HUES6 (cell line): Measurements from ENCODE around the gene RFX1.
"Not testable (repeated sequence)": the region's sequence is repeated elsewhere in the genome, so short reads cannot be mapped to it uniquely, and the experiment has no call there.

Source experiments
- H3K27ac ChIP-seq: 2 replicates; pipeline ENCODE4 v1.7.0; 2013; ENCODE audit warnings: low read depth, mild to moderate bottlenecking, low read length, inconsistent platforms
- H3K27me3 ChIP-seq: 2 replicates; pipeline ENCODE4 v1.6.1; 2013; ENCODE audit warnings: low read length; ENCODE audit not compliant: control insufficient read depth, insufficient read depth
- H3K36me3 ChIP-seq: 2 replicates; pipeline ENCODE4 v1.6.1; 2013; ENCODE audit warnings: low read length; ENCODE audit not compliant: control insufficient read depth, insufficient read depth
- H3K4me1 ChIP-seq: 2 replicates; pipeline ENCODE4 v1.6.1; 2013; ENCODE audit warnings: low read length; ENCODE audit not compliant: control insufficient read depth, insufficient read depth
- H3K4me3 ChIP-seq: 2 replicates; pipeline ENCODE4 v1.5.1; 2013; ENCODE audit warnings: low read depth, low read length
- H3K9ac ChIP-seq: one replicate; pipeline ENCODE4 v1.6.1; 2013; ENCODE audit warnings: mild to moderate bottlenecking, low read length
- H3K9me3 ChIP-seq: 2 replicates; pipeline ENCODE4 v1.6.1; 2013; ENCODE audit warnings: low read depth, low read length; ENCODE audit not compliant: control insufficient read depth, insufficient read depth

RFX1 gene

DNA sequence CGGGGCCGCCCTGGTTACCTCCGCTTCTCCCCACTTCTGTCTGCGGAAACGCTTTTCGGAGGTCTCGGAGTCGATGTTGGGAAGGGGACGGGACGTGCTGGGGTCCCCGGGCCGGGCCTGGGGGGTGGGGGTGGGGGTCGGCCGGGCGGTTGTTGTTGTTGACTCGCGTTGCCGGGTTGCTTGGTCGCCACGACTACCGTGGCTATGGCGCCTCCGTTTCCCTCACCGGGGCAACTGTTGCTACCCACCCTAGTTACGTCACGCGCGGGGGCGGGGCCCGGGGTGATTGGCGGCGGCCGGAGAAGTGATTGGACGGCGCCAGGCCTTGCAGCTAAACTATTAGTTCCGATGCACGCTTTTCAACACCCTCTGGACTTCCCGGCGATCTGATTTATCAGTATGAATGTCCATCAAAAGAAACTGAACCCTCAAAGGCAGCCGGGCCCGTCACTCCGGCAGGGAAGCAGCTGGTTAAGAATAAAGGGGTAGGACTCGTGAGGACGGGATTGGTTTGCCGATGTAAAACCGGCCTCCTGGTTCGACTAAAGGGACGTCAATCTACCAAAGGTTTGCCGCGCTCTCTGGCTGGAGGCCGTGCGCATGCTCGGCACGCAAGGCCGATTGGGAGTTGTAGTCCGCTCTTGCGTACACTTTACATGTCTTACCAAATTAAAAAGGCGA is at the start of gene RFX1:
RFX1 (minus strand) TSS at position 236 of the 681 bp plus-strand sequence. CDS start 12,477 bp downstream, outside the sequence.
- Histone ChIP-seq H3K27ac (peak within 1 kb of the TSS; percentile 56), H3K36me3 (no peaks in the 10 kb centered on the region), H3K9me3 (no peaks in the 10 kb centered on the region), H3K4me3 (peak within 1 kb of the TSS; percentile 60), H3K9ac (peak within 1 kb of the TSS; percentile 56), H3K4me1 (0 out of 2 replicates have a peak, but pooled peaks cover 4% of the 10 kb centered on the region), H3K27me3 (no peaks in the 10 kb centered on the region)

DNA sequence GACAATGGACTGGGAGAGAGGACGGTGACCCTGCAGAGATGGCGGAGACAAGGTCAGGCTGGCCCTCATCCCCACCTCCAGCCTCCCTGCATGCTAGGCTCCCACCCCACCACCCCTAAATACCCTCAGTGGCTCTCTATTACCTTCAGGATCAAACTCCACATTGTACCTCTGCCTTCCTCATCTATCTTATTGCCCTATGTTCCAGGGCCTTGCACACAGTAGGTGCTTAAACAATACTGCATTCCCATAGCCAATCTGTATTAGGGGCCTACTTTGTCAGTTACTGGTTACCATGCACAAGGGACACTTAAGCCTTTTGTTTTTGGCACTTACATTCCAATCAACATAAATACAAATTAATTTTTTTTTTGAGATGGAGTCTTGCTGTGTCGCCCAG is 49.3 kb upstream of the RFX1 start:
- Histone ChIP-seq H3K9me3 (no peaks in the 10 kb centered on the region), H3K9ac (no peak overlapping the region), H3K4me3 (no peak overlapping the region), H3K27ac (no peak overlapping the region), H3K27me3 (peaks cover 22% of the 10 kb centered on the region), H3K4me1 (peaks cover 5% of the 10 kb centered on the region; the same call in 1 of the 2 replicates), H3K36me3 (peaks cover 9% of the 10 kb centered on the region)

DNA sequence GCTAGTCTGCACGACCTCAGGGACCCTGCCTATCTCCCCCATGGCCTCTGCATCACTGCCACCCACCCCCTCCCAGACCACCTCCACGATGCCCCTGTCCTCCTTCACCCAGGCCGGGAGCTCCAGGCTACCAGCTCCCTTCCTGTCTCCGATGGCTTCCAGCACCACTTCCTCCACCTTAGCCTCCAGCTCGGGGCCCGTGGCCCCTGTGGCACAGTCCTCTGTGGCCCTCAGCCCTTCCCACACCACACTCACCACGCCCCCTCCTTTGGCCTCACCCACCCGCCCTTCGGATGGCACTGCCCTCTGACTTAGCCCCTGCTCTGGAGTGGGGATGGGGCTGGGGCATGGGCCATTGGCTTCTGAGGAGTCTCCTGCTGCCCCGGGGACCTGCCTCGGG is 48.6 kb upstream of the RFX1 start:
- peaks cover 5% of the 10 kb centered on the region; the same call in 1 of the 2 replicates for H3K4me1 ChIP-seq
- no peak overlapping the region for H3K27ac ChIP-seq
- H3K36me3 ChIP-seq: peaks cover 10% of the 10 kb centered on the region
- H3K9ac ChIP-seq: no peak overlapping the region
- H3K9me3 ChIP-seq: no peaks in the 10 kb centered on the region
- H3K4me3 ChIP-seq: no peak overlapping the region
- peaks cover 18% of the 10 kb centered on the region for H3K27me3 ChIP-seq

DNA sequence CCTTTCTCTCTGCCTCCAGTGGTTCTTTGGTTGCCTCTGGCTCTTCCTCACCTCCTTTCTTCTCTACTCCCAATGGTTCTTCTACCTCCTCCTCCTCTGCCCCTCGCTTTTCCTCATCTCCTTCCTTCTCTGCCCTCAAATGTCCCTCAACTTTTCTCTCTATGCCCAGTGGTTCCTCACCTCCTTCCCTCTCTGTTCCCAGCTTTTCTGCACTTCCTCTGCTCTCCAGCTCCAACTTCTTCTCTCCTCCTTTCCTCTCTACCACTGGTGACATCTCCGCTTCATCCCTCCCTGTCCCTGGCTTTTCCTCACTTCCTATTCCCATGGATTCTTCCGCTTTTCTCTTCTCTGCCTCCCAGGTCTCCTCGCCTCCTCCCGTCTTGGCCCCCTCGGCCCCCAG is 48.0 kb upstream of the RFX1 start:
- Histone ChIP-seq H3K27ac (no peak overlapping the region), H3K36me3 (peaks cover 10% of the 10 kb centered on the region), H3K4me1 (peaks cover 5% of the 10 kb centered on the region; the same call in 1 of the 2 replicates), H3K4me3 (no peak overlapping the region), H3K9ac (no peak overlapping the region), H3K9me3 (no peaks in the 10 kb centered on the region), H3K27me3 (peaks cover 12% of the 10 kb centered on the region)

DNA sequence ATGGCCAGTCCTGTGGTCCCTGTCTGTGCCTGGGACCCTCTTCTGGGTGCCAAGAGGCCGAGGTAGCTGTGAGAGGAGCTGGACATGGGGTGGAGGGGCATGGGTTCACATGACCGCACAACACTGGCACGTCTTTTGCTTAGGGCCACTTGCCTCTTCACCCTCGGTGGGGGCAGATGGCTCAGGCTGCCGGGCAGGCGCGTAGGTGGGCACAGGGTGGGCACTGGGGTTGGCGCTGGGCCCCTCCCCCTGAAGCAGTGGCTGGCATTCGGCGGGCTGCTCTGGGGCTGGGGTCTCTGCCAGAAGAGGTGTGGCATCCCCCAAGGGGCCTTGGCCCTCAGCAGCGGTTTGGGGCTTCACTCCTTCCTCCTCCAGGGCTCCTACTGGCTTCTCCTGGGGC is 47.4 kb upstream of the RFX1 start:
- peaks cover 7% of the 10 kb centered on the region for H3K27me3 ChIP-seq
- no peak overlapping the region for H3K27ac ChIP-seq
- no peak overlapping the region for H3K9ac ChIP-seq
- peaks cover 5% of the 10 kb centered on the region; the same call in 1 of the 2 replicates for H3K4me1 ChIP-seq
- no peak overlapping the region for H3K4me3 ChIP-seq
- no peaks in the 10 kb centered on the region for H3K9me3 ChIP-seq
- peaks cover 10% of the 10 kb centered on the region for H3K36me3 ChIP-seq

DNA sequence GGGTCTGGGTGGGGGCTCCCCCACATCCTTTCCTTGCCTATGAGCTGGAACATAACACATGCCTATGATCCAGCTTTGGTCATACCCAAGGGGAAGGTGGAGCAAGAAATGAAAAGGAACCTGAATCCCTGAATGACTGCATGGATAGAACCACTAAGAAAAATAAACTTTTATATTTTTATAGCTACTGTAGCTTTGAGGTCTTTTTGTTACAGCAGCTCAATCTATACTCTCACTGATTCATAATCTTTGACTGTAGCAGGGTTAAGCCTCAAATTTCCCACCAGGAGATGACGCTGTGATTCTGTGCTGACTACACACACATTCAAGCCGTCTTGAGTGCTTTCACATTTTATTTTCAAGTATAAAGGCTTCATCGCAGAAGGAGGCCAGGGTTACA is 46.9 kb upstream of the RFX1 start:
- peaks cover 10% of the 10 kb centered on the region for H3K36me3 ChIP-seq
- H3K27me3 ChIP-seq: peaks cover 2% of the 10 kb centered on the region; the same call in 1 of the 2 replicates
- H3K4me3 ChIP-seq: no peak overlapping the region
- H3K4me1 ChIP-seq: peaks cover 4% of the 10 kb centered on the region; the same call in 1 of the 2 replicates
- no peak overlapping the region for H3K9ac ChIP-seq
- no peak overlapping the region for H3K27ac ChIP-seq
- H3K9me3 ChIP-seq: no peaks in the 10 kb centered on the region

DNA sequence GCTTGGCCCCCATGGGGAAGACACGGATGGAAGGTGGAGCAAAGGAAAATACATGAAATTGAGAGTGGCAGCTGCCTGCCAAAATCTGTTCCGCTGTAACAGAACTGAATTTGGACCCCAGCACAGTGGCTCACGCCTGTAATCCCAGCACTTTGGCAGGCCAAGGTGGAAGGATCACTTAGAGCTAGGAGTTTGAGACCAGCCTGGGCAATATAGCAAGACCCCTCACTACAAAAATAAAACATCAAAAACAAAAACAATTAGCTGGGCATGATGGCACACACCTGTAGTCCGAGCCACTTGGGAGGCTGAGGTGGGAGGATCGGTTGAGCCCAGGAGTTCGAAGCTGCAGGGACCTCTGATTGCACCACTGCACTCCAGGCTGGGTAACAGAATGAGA is 46.4 kb upstream of the RFX1 start:
- Histone ChIP-seq H3K27ac (no peak overlapping the region), H3K9ac (no peak overlapping the region), H3K27me3 (no peaks in the 10 kb centered on the region), H3K9me3 (no peaks in the 10 kb centered on the region), H3K36me3 (peaks cover 10% of the 10 kb centered on the region), H3K4me1 (peaks cover 3% of the 10 kb centered on the region; the same call in 1 of the 2 replicates), H3K4me3 (no peak overlapping the region)

DNA sequence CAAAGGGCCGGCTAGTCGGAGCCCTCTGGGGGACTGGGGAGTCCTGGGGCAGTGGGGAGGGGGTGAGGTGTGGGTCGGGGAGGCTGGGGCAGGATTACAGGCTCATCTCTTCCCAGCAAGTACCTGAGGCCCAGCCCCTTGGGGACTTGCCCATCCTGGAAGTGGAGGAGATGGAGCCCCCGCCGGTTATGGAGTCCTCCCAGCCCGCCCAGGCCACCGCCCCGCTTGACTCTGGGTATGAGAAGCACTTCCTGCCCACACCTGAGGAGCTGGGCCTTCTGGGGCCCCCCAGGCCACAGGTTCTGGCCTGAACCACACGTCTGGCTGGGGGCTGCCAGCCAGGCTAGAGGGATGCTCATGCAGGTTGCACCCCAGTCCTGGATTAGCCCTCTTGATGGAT is 45.9 kb upstream of the RFX1 start:
- Histone ChIP-seq H3K9me3 (no peaks in the 10 kb centered on the region), H3K27me3 (no peaks in the 10 kb centered on the region), H3K9ac (no peak overlapping the region), H3K4me3 (no peak overlapping the region), H3K4me1 (peaks cover 3% of the 10 kb centered on the region; the same call in 1 of the 2 replicates), H3K36me3 (peaks cover 10% of the 10 kb centered on the region), H3K27ac (no peak overlapping the region)

DNA sequence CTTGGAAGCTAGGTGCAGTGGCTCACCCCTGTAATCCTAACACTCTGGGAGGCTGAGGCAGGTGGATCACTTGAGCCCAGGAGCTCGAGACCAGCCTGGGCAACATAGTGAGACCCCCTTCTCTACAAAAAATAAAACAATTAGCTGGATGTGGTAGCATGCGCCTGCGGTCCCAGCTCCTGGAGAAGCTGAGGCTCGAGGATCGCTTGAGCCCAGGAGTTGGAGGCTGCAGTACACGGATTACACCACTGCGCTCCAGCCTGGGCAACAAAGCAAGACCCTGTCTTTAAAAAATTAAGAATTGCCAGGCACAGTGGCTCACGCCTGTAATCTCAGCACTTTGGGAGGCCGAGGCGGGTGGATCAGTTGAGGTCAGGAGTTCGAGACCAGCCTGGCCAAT is 44.8 kb upstream of the RFX1 start:
- H3K9ac ChIP-seq, H3K9me3 ChIP-seq, H3K27ac ChIP-seq, H3K4me3 ChIP-seq, H3K4me1 ChIP-seq, H3K27me3 ChIP-seq: not testable (repeated sequence)
- H3K36me3 ChIP-seq: peaks cover 14% of the 10 kb centered on the region

DNA sequence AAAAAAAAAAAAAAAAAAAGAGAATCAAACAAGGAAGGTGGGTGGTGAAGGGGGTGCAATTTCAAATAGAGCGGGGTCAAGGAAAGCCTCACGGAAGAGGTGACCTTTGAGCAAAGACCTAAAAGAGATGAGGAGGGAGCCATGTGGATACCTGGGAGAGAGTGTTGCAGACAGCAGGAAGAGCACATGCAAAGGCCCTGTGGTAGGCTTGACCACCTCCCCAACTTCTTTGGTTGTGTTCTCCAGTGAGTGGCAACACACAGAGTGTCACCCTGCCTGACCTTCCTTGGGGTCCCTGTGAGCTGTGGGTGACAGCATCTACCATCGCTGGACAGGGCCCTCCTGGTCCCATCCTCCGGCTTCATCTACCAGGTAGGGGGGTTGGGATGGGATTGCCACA is 44.4 kb upstream of the RFX1 start:
- Histone ChIP-seq H3K4me1 (peaks cover 3% of the 10 kb centered on the region; the same call in 1 of the 2 replicates), H3K9me3 (no peaks in the 10 kb centered on the region), H3K27me3 (no peaks in the 10 kb centered on the region), H3K27ac (no peak overlapping the region), H3K4me3 (no peak overlapping the region), H3K36me3 (peaks cover 14% of the 10 kb centered on the region), H3K9ac (no peak overlapping the region)

DNA sequence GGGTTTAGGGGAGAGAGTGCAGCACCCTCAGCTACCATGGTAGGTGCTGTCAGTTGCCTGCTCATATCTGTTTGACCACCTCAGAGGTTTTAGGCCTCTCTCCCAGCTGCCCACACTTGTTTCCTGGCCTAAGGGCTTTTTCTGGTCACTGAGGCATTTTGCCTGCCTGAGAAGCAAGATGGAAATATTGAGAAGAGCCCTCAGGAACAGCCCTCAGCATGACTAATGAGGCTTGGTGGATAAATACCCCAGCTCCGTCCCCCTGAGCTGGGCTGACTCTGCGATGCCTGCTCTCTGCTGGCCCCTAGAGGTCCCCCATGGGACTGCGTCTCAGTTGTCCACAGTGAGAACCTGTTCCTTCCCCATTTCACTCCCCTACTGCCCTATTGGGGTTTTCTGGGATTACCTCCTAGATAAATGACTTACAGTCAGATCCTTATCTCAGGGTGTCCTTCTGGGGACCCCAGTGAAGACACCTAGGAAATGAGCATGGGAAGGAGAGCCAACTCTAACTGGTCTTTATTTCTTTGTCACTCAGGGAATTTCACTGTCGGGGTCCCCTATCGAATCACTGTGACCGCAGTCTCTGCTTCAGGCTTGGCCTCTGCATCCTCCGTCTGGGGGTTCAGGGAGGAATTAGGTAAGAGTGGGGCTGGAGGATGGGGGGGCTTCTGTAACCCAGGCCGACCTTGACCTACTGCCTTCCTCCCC is 42.5 kb upstream of the RFX1 start:
- Histone ChIP-seq H3K36me3 (peaks cover 14% of the 10 kb centered on the region), H3K27ac (no peak overlapping the region), H3K9me3 (no peaks in the 10 kb centered on the region), H3K4me1 (peaks cover 3% of the 10 kb centered on the region; the same call in 1 of the 2 replicates), H3K4me3 (no peak overlapping the region), H3K9ac (no peak overlapping the region), H3K27me3 (no peaks in the 10 kb centered on the region)
